HepG2 (cell line): ENCODE measurements around the gene MAGI1. TPM values are rescaled to one million over a fixed set of nuclear protein-coding genes. Genes with fewer than 3 reads are reported as not detected.
"Not testable (repeated sequence)": the region's sequence is repeated elsewhere in the genome, so short reads cannot be mapped to it uniquely, and the experiment has no call there.

ENCODE experiments used
- ATAC-seq: fragments of 200-7000 bp; cut with Tn5 transposase; 3 replicates; pipeline ENCODE4 v1.9.1; 2020; ENCODE audit warnings: mild to moderate bottlenecking, moderate library complexity
- BruUV-seq: library from RNA; stranded (reverse); fragments of 400-500 nt; replicated peaks from 2 replicates; lab custom pipeline; 2021; lab: Mats Ljungman, UMichigan
- CTCF ChIA-PET: fragments of 300-600 bp; formaldehyde crosslinking; extraction: SDS; loops from one replicate; lab custom pipeline; 2021; ENCODE audit warnings: low total read pairs, inconsistent platforms, low intra/inter-chr PET ratio; lab: Yijun Ruan, JAX
- POLR2A ChIA-PET: fragments of 350-600 bp; sonication (Branson Sonifier 250); formaldehyde crosslinking; loops from one replicate; lab custom pipeline; 2020; ENCODE audit warnings: antibody characterized with exemption, inconsistent platforms; lab: Yijun Ruan, JAX
- DNase-seq: peaks from one replicate; pipeline ENCODE4 v3.0.0-alpha.2; 2015; ENCODE audit warnings: low spot score
- FAIRE-seq: peaks from 3 replicates; lab custom pipeline; 2011; peaks lifted over from hg19 to GRCh38; lab: Jason Lieb, UNC
- H2AFZ ChIP-seq: one replicate; pipeline ENCODE4 v1.6.1; 2011; ENCODE audit warnings: low read length, inconsistent platforms
- H3K27ac ChIP-seq: fragments of 300-600 bp; 3 replicates; pipeline ENCODE4 v1.8.0; 2011; ENCODE audit warnings: mixed run types, mild to moderate bottlenecking, mixed read lengths, low read length, inconsistent platforms; ENCODE audit not compliant: insufficient read depth; ENCODE audit errors: extremely low read length
- H3K27me3 ChIP-seq, 2 experiments: fragments of 200-600 bp in 1 of 2; 2 replicates in 1 of 2; 3 replicates in 1 of 2; pipeline versions ENCODE4 v1.6.0 to v1.8.0; 2011; ENCODE audit warnings: low read length in 2 of 2, mild to moderate bottlenecking in 2 of 2, moderate library complexity in 2 of 2, inconsistent platforms in 1 of 2; ENCODE audit not compliant: insufficient read depth in 2 of 2, control insufficient read depth in 1 of 2
- H3K36me3 ChIP-seq, 2 experiments: fragments of 200-600 bp in 1 of 2; replicated peaks in 1 of 2; 2 replicates in 1 of 2; 3 replicates in 1 of 2; pipeline versions ENCODE4 v1.5.1 to v1.8.0; 2011; ENCODE audit warnings: low read length in 2 of 2, inconsistent platforms in 1 of 2; ENCODE audit not compliant: insufficient read depth in 2 of 2, control insufficient read depth in 1 of 2
- H3K4me1 ChIP-seq: 2 replicates; pipeline ENCODE4 v1.5.1; 2012; ENCODE audit warnings: low read length, inconsistent platforms; ENCODE audit not compliant: insufficient read depth
- H3K4me2 ChIP-seq: 2 replicates; pipeline ENCODE4 v1.6.0; 2011; ENCODE audit warnings: low read depth, low read length, inconsistent platforms
- H3K4me3 ChIP-seq, 3 experiments: fragments of 200-600 bp in 1 of 3; sonication (generic), shearing (Covaris generic) in 1 of 3; replicated peaks in 1 of 3; 2 replicates each; pipeline ENCODE4 v1.5.1; 2011 to 2016; ENCODE audit warnings: low read length in 3 of 3, inconsistent platforms in 2 of 3, low read depth in 2 of 3, mild to moderate bottlenecking in 2 of 3, control low read depth in 1 of 3, mixed read lengths in 1 of 3; ENCODE audit not compliant: insufficient read depth in 1 of 3
- H3K79me2 ChIP-seq: one replicate; pipeline ENCODE4 v1.6.1; 2011; ENCODE audit warnings: low read length, inconsistent platforms; ENCODE audit not compliant: insufficient read depth
- H3K9ac ChIP-seq: 2 replicates; pipeline ENCODE4 v1.6.0; 2011; ENCODE audit warnings: mild to moderate bottlenecking, low read depth, low read length, inconsistent platforms; ENCODE audit not compliant: insufficient read depth
- H3K9me3 ChIP-seq: 2 replicates; pipeline ENCODE4 v1.5.1; 2012; ENCODE audit warnings: mild to moderate bottlenecking, low read length
- H4K20me1 ChIP-seq: 2 replicates; pipeline ENCODE4 v1.6.0; 2011; ENCODE audit warnings: inconsistent platforms, mild to moderate bottlenecking, low read length, moderate library complexity; ENCODE audit not compliant: insufficient read depth
- HES4 ChIP-seq: sonication (generic); formaldehyde crosslinking; IDR thresholded peaks from 2 replicates; pipeline ENCODE4 v1.9.0; 2021; ENCODE audit warnings: mild to moderate bottlenecking, missing genetic modification reagents, borderline replicate concordance
- KDM6A ChIP-seq: IDR thresholded peaks from 2 replicates; pipeline ENCODE4 v1.6.1; 2016; ENCODE audit warnings: low read depth
- RFXAP ChIP-seq: sonication (generic); formaldehyde crosslinking; IDR thresholded peaks from 2 replicates; pipeline ENCODE4 v1.4.0; 2020; ENCODE audit warnings: missing genetic modification reagents, borderline replicate concordance
- ZNF33A ChIP-seq: sonication (generic); formaldehyde crosslinking; IDR thresholded peaks from 2 replicates; pipeline ENCODE4 v1.5.1; 2020; ENCODE audit warnings: missing genetic modification reagents, mild to moderate bottlenecking, moderate library complexity, borderline replicate concordance
- ZNF546 ChIP-seq: sonication (generic); formaldehyde crosslinking; conservative IDR thresholded peaks from 2 replicates; pipeline ENCODE4 v1.8.1; 2023; ENCODE audit warnings: mild to moderate bottlenecking, missing genetic modification reagents
- ZNF782 ChIP-seq: sonication (generic); formaldehyde crosslinking; IDR thresholded peaks from 2 replicates; pipeline ENCODE4 v1.4.0; 2020; ENCODE audit warnings: missing genetic modification reagents, mild to moderate bottlenecking, borderline replicate concordance
- WGBS: methylation state at CpG from one replicate; pipeline ENCODE4 v1.1.6; 2017; ENCODE audit warnings: low lambda C conversion rate; 5-methylcytosine and 5-hydroxymethylcytosine counted together
- in situ Hi-C: cut with HindIII; loops from 2 replicates; pipeline ENCODE4 v1.10.0; 2017; ENCODE audit warnings: low pct_unique_long_range_greater_than_20kb; ENCODE audit not compliant: extremely low pct_ligation_motif_present
- intact Hi-C: fragments of 100-400 bp; cut with micrococcal nuclease; formaldehyde crosslinking; loops from one replicate; pipeline ENCODE4 v1.10.0; 2022; ENCODE audit not compliant: unreplicated experiment
- polyA plus RNA-seq, 8 experiments: library from polyadenylated mRNA; depleted of rRNA in 3 of 8; stranded (reverse) in 7 of 8; unstranded in 1 of 8; fragments of >200 nt; fragmentation: Illumina TruSeq in 4 of 8; extraction: Trizol in 4 of 8; gene quantifications; 2 replicates each; pipeline versions ENCODE4 v1.2.1 to v1.2.3, GENCODE V29; 2011 to 2016; ENCODE audit warnings: low read depth in 4 of 8, missing spikeins in 1 of 8, mixed read lengths in 1 of 8; ENCODE audit not compliant: insufficient read depth in 1 of 8
- total RNA-seq, 5 experiments: library from RNA; depleted of rRNA; stranded (reverse); fragments of >200 nt; fragmentation: Illumina TruSeq; extraction: Trizol; gene quantifications; 2 replicates each; pipeline ENCODE4 v1.2.3, GENCODE V29; 2016; ENCODE audit warnings: low read depth in 1 of 5

MAGI1 gene
- total and polyA plus RNA-seq, 2 of the 13 experiments (the other 11 are each of a cell fraction or from before 2014, with no cell fraction given) = 22.2 to 26.0 TPM

- H3K36me3 ChIP-seq = peaks cover 2 to 3% of the 10 kb centered on the region in 2 experiments; a peak in 1 of 5 replicates
- H3K9ac ChIP-seq = no peak overlapping the region
- no peaks in the 10 kb centered on the region for H3K9me3 ChIP-seq
- no peak overlapping the region for H3K4me3 ChIP-seq
- ChIA-PET POLR2A (no interaction called here), CTCF (no interaction called here)
- no peaks in the 10 kb centered on the region for H3K4me1 ChIP-seq
- intact Hi-C loops = no loop called here
- H3K27ac ChIP-seq = no peak overlapping the region
- H3K27me3 ChIP-seq = no peaks in the 10 kb centered on the region
- WGBS = 97% methylated on average over 4 of the region's 4 CpGs
- TF ChIP-seq RFXAP (CRISPR knock-in tag) (no peak), HES4 (CRISPR knock-in tag) (no peak), ZNF546 (CRISPR knock-in tag) (no peak), ZNF33A (CRISPR knock-in tag) (no peak), ZNF782 (CRISPR knock-in tag) (no peak), KDM6A (CRISPR knock-in tag) (no peak)
- ATAC-seq (no peak), DNase-seq (no peak), FAIRE-seq (no peak)
- peaks cover 11% of the 10 kb centered on the region for H3K79me2 ChIP-seq
- no TSS peak for BruUV-seq
- no peak overlapping the region for H2AFZ ChIP-seq
- in situ Hi-C loops = no loop called here
- H3K4me2 ChIP-seq = no peak overlapping the region
- peaks cover 4% of the 10 kb centered on the region; the same call in 1 of the 2 replicates for H4K20me1 ChIP-seq
Observed at GRCh38 chr3:65720989-65721737, 317.6 kb downstream of the MAGI1 start.

DNA sequence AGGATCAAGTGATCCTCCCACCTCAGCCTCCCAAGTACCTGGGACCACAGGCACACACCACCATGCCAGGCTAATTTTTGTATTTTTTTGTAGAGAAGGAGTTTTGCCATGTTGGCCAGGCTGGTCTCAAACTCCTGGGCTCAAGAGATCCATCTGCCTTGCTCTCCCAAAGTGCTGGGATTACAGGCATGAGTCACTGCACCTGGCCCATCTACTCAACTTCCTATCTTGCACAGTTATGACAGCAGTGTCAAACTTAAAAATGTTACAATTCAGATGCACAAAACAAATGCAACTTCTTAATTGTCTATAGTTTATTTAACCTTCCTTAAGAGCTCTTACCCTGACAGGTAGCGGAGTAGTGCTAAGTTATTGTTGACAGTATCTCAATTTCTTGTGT is 319.1 kb downstream of the MAGI1 start:
- WGBS = 96% methylated on average over 1 of the region's 1 CpG
- not testable (repeated sequence) for ATAC-seq, FAIRE-seq

More for the DNA sequence above, 319.1 kb downstream of the MAGI1 start:
- CTCF ChIA-PET, H3K9ac ChIP-seq, H3K4me1 ChIP-seq, H3K27ac ChIP-seq, POLR2A ChIA-PET, DNase-seq, H2AFZ ChIP-seq, H3K27me3 ChIP-seq, H4K20me1 ChIP-seq, BruUV-seq, H3K79me2 ChIP-seq, H3K4me2 ChIP-seq, H3K36me3 ChIP-seq, in situ Hi-C loops, H3K9me3 ChIP-seq, intact Hi-C loops, H3K4me3 ChIP-seq: not testable (repeated sequence)
